ENCODE data around the gene SIRT2. TPM values are rescaled to one million over a fixed set of nuclear protein-coding genes. Genes with fewer than 3 reads are reported as not detected.

The SIRT2 gene
- polyA plus RNA-seq, 1 donor from 2014 or later, result 102 TPM

DNA sequence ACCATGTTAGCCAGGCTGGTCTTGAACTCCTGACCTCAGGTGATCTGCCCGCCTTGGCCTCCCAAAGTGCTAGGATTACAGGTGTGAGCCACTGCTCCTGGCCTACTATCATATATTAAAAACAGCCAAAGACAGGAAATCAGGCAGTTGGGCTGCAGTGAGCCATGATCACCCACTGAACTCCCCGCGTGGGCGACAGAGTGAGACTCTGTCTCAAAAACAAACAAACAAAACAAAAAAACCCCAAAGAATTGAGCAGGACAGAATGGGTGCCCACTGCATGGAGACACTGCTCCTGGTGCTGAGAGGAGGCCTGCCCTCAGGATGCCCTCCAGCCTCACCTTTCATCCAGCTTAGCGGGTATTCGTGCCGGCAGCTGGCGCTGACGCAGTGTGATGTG lies 16.1 kb downstream of the SIRT2 start:
- no peaks in the 10 kb centered on the region for H3K36me3 ChIP-seq (ENCODE audit: insufficient read depth, low read length)
- no peaks in the 10 kb centered on the region for H4K20me1 ChIP-seq (ENCODE audit: insufficient read depth)
- no peak overlapping the region for H3K27ac ChIP-seq (ENCODE audit: low read length)

DNA sequence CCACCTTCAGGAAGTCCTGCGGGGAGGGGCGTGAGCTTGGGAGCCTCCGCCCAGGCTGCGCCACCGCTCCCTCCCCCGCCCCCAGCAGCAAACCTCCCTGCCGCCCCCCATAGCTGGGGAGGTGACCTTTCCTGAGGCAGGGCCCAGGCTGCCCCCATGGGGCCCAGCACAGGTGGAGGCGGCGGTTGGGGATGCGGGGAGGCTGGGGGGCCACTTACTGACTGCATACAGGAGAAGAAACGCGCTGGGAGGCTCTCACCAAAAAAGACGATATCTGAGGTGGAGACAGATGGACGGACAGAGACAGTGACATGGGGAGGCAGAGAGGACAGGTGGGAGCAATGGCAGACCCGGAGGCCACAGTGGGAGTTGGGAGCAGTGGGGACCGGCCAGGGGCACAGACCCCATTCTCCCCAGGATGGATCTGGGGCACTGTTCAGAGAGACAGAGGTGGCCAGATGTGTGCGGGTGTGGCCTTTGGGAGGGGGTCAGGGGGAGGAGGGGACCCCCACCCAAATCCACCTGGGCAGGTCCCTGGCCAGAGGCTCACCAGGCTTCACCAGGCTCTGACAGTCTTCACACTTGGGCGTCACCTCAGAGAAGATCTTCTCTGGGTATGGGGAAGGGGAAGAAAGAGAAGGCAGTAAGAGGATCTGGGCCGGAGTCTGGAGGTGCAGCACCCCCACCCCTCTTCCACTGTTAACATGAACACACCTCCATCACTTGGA lies 18.4 kb downstream of the SIRT2 start:
- Histone ChIP-seq H4K20me1 (ENCODE audit: insufficient read depth) (no peaks in the 10 kb centered on the region), H3K27ac (ENCODE audit: low read length) (no peak overlapping the region), H3K9ac (ENCODE audit: low read length) (no peak overlapping the region), H3K79me2 (replicated peaks; ENCODE audit: insufficient read depth, low read length) (no peaks in the 10 kb centered on the region), H3F3A (ENCODE audit: insufficient read depth, low read length, poor library complexity, severe bottlenecking) (no peaks in the 10 kb centered on the region), H3K9me2 (ENCODE audit: insufficient read depth, low read length) (no peaks in the 10 kb centered on the region), H3K36me3 (ENCODE audit: insufficient read depth, low read length) (no peaks in the 10 kb centered on the region), H3K4me3 (ENCODE audit: low read length) (no peak overlapping the region), H2AFZ (ENCODE audit: low read depth, low read length) (no peak overlapping the region), H3K27me3 (ENCODE audit: insufficient read depth, low read depth, low read length) (no peaks in the 10 kb centered on the region), H3K4me2 (ENCODE audit: low read length) (no peak overlapping the region), H3K9me3 (ENCODE audit: low read length) (no peaks in the 10 kb centered on the region)
- TF ChIP-seq, protein P1, sequence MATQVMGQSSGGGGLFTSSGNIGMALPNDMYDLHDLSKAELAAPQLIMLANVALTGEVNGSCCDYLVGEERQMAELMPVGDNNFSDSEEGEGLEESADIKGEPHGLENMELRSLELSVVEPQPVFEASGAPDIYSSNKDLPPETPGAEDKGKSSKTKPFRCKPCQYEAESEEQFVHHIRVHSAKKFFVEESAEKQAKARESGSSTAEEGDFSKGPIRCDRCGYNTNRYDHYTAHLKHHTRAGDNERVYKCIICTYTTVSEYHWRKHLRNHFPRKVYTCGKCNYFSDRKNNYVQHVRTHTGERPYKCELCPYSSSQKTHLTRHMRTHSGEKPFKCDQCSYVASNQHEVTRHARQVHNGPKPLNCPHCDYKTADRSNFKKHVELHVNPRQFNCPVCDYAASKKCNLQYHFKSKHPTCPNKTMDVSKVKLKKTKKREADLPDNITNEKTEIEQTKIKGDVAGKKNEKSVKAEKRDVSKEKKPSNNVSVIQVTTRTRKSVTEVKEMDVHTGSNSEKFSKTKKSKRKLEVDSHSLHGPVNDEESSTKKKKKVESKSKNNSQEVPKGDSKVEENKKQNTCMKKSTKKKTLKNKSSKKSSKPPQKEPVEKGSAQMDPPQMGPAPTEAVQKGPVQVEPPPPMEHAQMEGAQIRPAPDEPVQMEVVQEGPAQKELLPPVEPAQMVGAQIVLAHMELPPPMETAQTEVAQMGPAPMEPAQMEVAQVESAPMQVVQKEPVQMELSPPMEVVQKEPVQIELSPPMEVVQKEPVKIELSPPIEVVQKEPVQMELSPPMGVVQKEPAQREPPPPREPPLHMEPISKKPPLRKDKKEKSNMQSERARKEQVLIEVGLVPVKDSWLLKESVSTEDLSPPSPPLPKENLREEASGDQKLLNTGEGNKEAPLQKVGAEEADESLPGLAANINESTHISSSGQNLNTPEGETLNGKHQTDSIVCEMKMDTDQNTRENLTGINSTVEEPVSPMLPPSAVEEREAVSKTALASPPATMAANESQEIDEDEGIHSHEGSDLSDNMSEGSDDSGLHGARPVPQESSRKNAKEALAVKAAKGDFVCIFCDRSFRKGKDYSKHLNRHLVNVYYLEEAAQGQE (IDR thresholded peaks at IDR 0.05; ENCODE audit: borderline replicate concordance), result no peak
- TF ChIP-seq TAF1 (IDR thresholded peaks at IDR 0.05; ENCODE audit: low read depth) (no peak), MXI1 (conservative IDR thresholded peaks at IDR 0.05; ENCODE audit: poor library complexity, severe bottlenecking) (no peak), EZH2 (IDR thresholded peaks at IDR 0.05; ENCODE audit: borderline replicate concordance, insufficient read depth, low read length, poor library complexity, severe bottlenecking) (no peak), EP300 (conservative IDR thresholded peaks at IDR 0.05; ENCODE audit: poor library complexity, severe bottlenecking) (no peak), SMC3 (conservative IDR thresholded peaks at IDR 0.05; ENCODE audit: poor library complexity) (no peak), RAD21 (conservative IDR thresholded peaks at IDR 0.05) (no peak), POLR2AphosphoS5 (IDR thresholded peaks at IDR 0.05) (no peak)
- TF ChIP-seq, protein P2, sequence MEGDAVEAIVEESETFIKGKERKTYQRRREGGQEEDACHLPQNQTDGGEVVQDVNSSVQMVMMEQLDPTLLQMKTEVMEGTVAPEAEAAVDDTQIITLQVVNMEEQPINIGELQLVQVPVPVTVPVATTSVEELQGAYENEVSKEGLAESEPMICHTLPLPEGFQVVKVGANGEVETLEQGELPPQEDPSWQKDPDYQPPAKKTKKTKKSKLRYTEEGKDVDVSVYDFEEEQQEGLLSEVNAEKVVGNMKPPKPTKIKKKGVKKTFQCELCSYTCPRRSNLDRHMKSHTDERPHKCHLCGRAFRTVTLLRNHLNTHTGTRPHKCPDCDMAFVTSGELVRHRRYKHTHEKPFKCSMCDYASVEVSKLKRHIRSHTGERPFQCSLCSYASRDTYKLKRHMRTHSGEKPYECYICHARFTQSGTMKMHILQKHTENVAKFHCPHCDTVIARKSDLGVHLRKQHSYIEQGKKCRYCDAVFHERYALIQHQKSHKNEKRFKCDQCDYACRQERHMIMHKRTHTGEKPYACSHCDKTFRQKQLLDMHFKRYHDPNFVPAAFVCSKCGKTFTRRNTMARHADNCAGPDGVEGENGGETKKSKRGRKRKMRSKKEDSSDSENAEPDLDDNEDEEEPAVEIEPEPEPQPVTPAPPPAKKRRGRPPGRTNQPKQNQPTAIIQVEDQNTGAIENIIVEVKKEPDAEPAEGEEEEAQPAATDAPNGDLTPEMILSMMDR (IDR thresholded peaks at IDR 0.05; ENCODE audit: poor library complexity, severe bottlenecking), result no peak

More for the DNA sequence above, 16.1 kb downstream of the SIRT2 start:
- no peak overlapping the region for H3K4me3 ChIP-seq (ENCODE audit: low read length)
- no peak overlapping the region for H3K9ac ChIP-seq (ENCODE audit: low read length)
- TF ChIP-seq TAF1 (IDR thresholded peaks at IDR 0.05; ENCODE audit: low read depth) (no peak), MXI1 (conservative IDR thresholded peaks at IDR 0.05; ENCODE audit: poor library complexity, severe bottlenecking) (no peak), EP300 (conservative IDR thresholded peaks at IDR 0.05; ENCODE audit: poor library complexity, severe bottlenecking) (no peak), EZH2 (IDR thresholded peaks at IDR 0.05; ENCODE audit: borderline replicate concordance, insufficient read depth, low read length, poor library complexity, severe bottlenecking) (no peak), SMC3 (conservative IDR thresholded peaks at IDR 0.05; ENCODE audit: poor library complexity) (no peak), RAD21 (conservative IDR thresholded peaks at IDR 0.05) (no peak)
- H3K4me2 ChIP-seq (ENCODE audit: low read length), result no peak overlapping the region
- no peaks in the 10 kb centered on the region for H3K27me3 ChIP-seq (ENCODE audit: insufficient read depth, low read depth, low read length)
- H3K9me3 ChIP-seq (ENCODE audit: low read length), result no peaks in the 10 kb centered on the region
- H3K9me2 ChIP-seq (ENCODE audit: insufficient read depth, low read length), result no peaks in the 10 kb centered on the region
- H3F3A ChIP-seq (ENCODE audit: insufficient read depth, low read length, poor library complexity, severe bottlenecking), result no peaks in the 10 kb centered on the region
- H2AFZ ChIP-seq (ENCODE audit: low read depth, low read length), result no peak overlapping the region
- H3K79me2 ChIP-seq (replicated peaks; ENCODE audit: insufficient read depth, low read length), result no peaks in the 10 kb centered on the region
